Activated naive CD4-positive, alpha-beta T cell treated with anti-CD3 and anti-CD28 coated beads, Interleukin-2, amount 50 U/mL, for 24 hours (primary cell): ENCODE results near the gene ELF1.
A peak's percentile ranks its signal among the peaks of the same experiment; 100 is the strongest.
"Not testable (repeated sequence)": the region's sequence is repeated elsewhere in the genome, so short reads cannot be mapped to it uniquely, and the experiment has no call there.

Experiments used
- H3K27ac Mint-ChIP-seq: one replicate; pipeline ENCODE4 v1.8.0; 2021; ENCODE audit warnings: mild to moderate bottlenecking, mixed read lengths
- H3K27me3 Mint-ChIP-seq: one replicate; pipeline ENCODE4 v1.8.0; 2021; ENCODE audit warnings: mixed read lengths
- H3K36me3 Mint-ChIP-seq: one replicate; pipeline ENCODE4 v1.8.0; 2021; ENCODE audit warnings: mixed read lengths
- H3K4me1 Mint-ChIP-seq: one replicate; pipeline ENCODE4 v1.8.0; 2021; ENCODE audit warnings: mixed read lengths
- H3K4me3 Mint-ChIP-seq: one replicate; pipeline ENCODE4 v1.8.0; 2021; ENCODE audit warnings: mild to moderate bottlenecking, mixed read lengths
- H3K9me3 Mint-ChIP-seq: one replicate; pipeline ENCODE4 v1.8.0; 2021; ENCODE audit warnings: mixed read lengths

Gene ELF1

GRCh38 chr13:41054212-41054877 lies 35.2 kb upstream of the ELF1 start:
- H3K4me3 Mint-ChIP-seq, result peak overlapping the region; percentile 23
- H3K36me3 Mint-ChIP-seq, result peaks cover 2% of the 10 kb centered on the region
- no peaks in the 10 kb centered on the region for H3K27me3 Mint-ChIP-seq
- H3K9me3 Mint-ChIP-seq, result no peaks in the 10 kb centered on the region
- H3K27ac Mint-ChIP-seq, result no peak overlapping the region
- H3K4me1 Mint-ChIP-seq, result peaks cover 77% of the 10 kb centered on the region

- Mint-ChIP-seq H3K4me3 (no peak overlapping the region), H3K9me3 (peaks cover 5% of the 10 kb centered on the region), H3K4me1 (peaks cover 76% of the 10 kb centered on the region), H3K27ac (no peak overlapping the region), H3K27me3 (no peaks in the 10 kb centered on the region), H3K36me3 (peaks cover 7% of the 10 kb centered on the region)
Measured at GRCh38 chr13:41053384-41053826, 34.3 kb upstream of the ELF1 start.

GRCh38 chr13:41052441-41052840 lies 33.3 kb upstream of the ELF1 start:
- H3K36me3 Mint-ChIP-seq, result peaks cover 7% of the 10 kb centered on the region
- H3K27ac Mint-ChIP-seq, result no peak overlapping the region
- H3K4me3 Mint-ChIP-seq, result no peak overlapping the region
- peaks cover 67% of the 10 kb centered on the region for H3K4me1 Mint-ChIP-seq
- no peaks in the 10 kb centered on the region for H3K27me3 Mint-ChIP-seq
- peaks cover 5% of the 10 kb centered on the region for H3K9me3 Mint-ChIP-seq

- H3K36me3 Mint-ChIP-seq, result peaks cover 8% of the 10 kb centered on the region
- peak overlapping the region; percentile 8 for H3K27ac Mint-ChIP-seq
Measured at GRCh38 chr13:41049480-41050440, 30.6 kb upstream of the ELF1 start.

GRCh38 chr13:41048640-41049039 lies 29.5 kb upstream of the ELF1 start:
- Mint-ChIP-seq H3K27me3 (no peaks in the 10 kb centered on the region), H3K36me3 (peaks cover 8% of the 10 kb centered on the region), H3K4me1 (peaks cover 31% of the 10 kb centered on the region), H3K4me3 (no peak overlapping the region), H3K9me3 (peaks cover 5% of the 10 kb centered on the region), H3K27ac (no peak overlapping the region)

More at GRCh38 chr13:41049480-41050440, 30.6 kb upstream of the ELF1 start:
- Mint-ChIP-seq H3K9me3 (peaks cover 5% of the 10 kb centered on the region), H3K4me1 (peaks cover 42% of the 10 kb centered on the region), H3K4me3 (no peak overlapping the region), H3K27me3 (no peaks in the 10 kb centered on the region)

GRCh38 chr13:41042419-41042818 lies 23.3 kb upstream of the ELF1 start:
- H3K27me3 Mint-ChIP-seq, H3K36me3 Mint-ChIP-seq, H3K27ac Mint-ChIP-seq, H3K4me3 Mint-ChIP-seq, H3K9me3 Mint-ChIP-seq: not testable (repeated sequence)
- H3K4me1 Mint-ChIP-seq, result peaks cover 22% of the 10 kb centered on the region

- peak overlapping the region; percentile 66 for H3K27ac Mint-ChIP-seq
- no peaks in the 10 kb centered on the region for H3K27me3 Mint-ChIP-seq
- H3K36me3 Mint-ChIP-seq, result peaks cover 5% of the 10 kb centered on the region
- H3K9me3 Mint-ChIP-seq, result no peaks in the 10 kb centered on the region
- peaks cover 22% of the 10 kb centered on the region for H3K4me1 Mint-ChIP-seq
- no peak overlapping the region for H3K4me3 Mint-ChIP-seq
Measured at GRCh38 chr13:41040584-41041334, 21.6 kb upstream of the ELF1 start.

GRCh38 chr13:41039746-41040145 lies 20.6 kb upstream of the ELF1 start:
- Mint-ChIP-seq H3K36me3 (peaks cover 5% of the 10 kb centered on the region), H3K27me3 (no peaks in the 10 kb centered on the region), H3K4me3 (no peak overlapping the region), H3K27ac (no peak overlapping the region), H3K9me3 (no peaks in the 10 kb centered on the region), H3K4me1 (peaks cover 29% of the 10 kb centered on the region)

GRCh38 chr13:41036557-41036956 lies 17.4 kb upstream of the ELF1 start:
- H3K4me3 Mint-ChIP-seq, H3K36me3 Mint-ChIP-seq, H3K27me3 Mint-ChIP-seq, H3K27ac Mint-ChIP-seq, H3K9me3 Mint-ChIP-seq: not testable (repeated sequence)
- peaks cover 35% of the 10 kb centered on the region for H3K4me1 Mint-ChIP-seq

GRCh38 chr13:41034881-41035280 lies 15.8 kb upstream of the ELF1 start:
- H3K27ac Mint-ChIP-seq, result peak overlapping the region; percentile 21

GRCh38 chr13:41034382-41034781 lies 15.3 kb upstream of the ELF1 start:
- H3K4me3 Mint-ChIP-seq, result no peak overlapping the region
- H3K27me3 Mint-ChIP-seq, result no peaks in the 10 kb centered on the region
- H3K4me1 Mint-ChIP-seq, result peaks cover 29% of the 10 kb centered on the region
- H3K27ac Mint-ChIP-seq, result no peak overlapping the region
- H3K36me3 Mint-ChIP-seq, result peaks cover 8% of the 10 kb centered on the region
- H3K9me3 Mint-ChIP-seq, result no peaks in the 10 kb centered on the region

More at GRCh38 chr13:41034881-41035280, 15.8 kb upstream of the ELF1 start:
- H3K36me3 Mint-ChIP-seq, result peaks cover 8% of the 10 kb centered on the region
- H3K4me1 Mint-ChIP-seq, result peaks cover 30% of the 10 kb centered on the region
- H3K4me3 Mint-ChIP-seq, result no peak overlapping the region
- H3K9me3 Mint-ChIP-seq, result no peaks in the 10 kb centered on the region
- no peaks in the 10 kb centered on the region for H3K27me3 Mint-ChIP-seq

- Mint-ChIP-seq H3K9me3 (no peaks in the 10 kb centered on the region), H3K27me3 (no peaks in the 10 kb centered on the region), H3K4me3 (no peak overlapping the region), H3K36me3 (peaks cover 7% of the 10 kb centered on the region), H3K27ac (no peak overlapping the region), H3K4me1 (peaks cover 30% of the 10 kb centered on the region)
Measured at GRCh38 chr13:41032691-41033376, 13.7 kb upstream of the ELF1 start.

- H3K27ac Mint-ChIP-seq, result no peak overlapping the region
- H3K27me3 Mint-ChIP-seq, result no peaks in the 10 kb centered on the region
- H3K4me1 Mint-ChIP-seq, result peaks cover 38% of the 10 kb centered on the region
- H3K4me3 Mint-ChIP-seq, result no peak overlapping the region
- H3K36me3 Mint-ChIP-seq, result peaks cover 4% of the 10 kb centered on the region
- no peaks in the 10 kb centered on the region for H3K9me3 Mint-ChIP-seq
Measured at GRCh38 chr13:41029629-41030028, 10.5 kb upstream of the ELF1 start.

- Mint-ChIP-seq H3K36me3 (peaks cover 3% of the 10 kb centered on the region), H3K4me1 (peaks cover 38% of the 10 kb centered on the region), H3K27me3 (no peaks in the 10 kb centered on the region), H3K27ac (no peak overlapping the region), H3K4me3 (no peak overlapping the region), H3K9me3 (no peaks in the 10 kb centered on the region)
Measured at GRCh38 chr13:41028051-41028450, 8.9 kb upstream of the ELF1 start.

- Mint-ChIP-seq H3K36me3 (peaks cover 3% of the 10 kb centered on the region), H3K27me3 (no peaks in the 10 kb centered on the region), H3K9me3 (no peaks in the 10 kb centered on the region), H3K4me1 (peaks cover 41% of the 10 kb centered on the region), H3K4me3 (no peak overlapping the region), H3K27ac (no peak overlapping the region)
Measured at GRCh38 chr13:41026788-41027187, 7.7 kb upstream of the ELF1 start.
